Amygdala (tissue), 56 donors: ENCODE results near the gene NUBP2.

Experiments
- DNase-seq, 56 donors: peaks; one replicate each; lab custom pipeline; 2025; lab: John Stamatoyannopoulos, UW

NUBP2 gene

DNA sequence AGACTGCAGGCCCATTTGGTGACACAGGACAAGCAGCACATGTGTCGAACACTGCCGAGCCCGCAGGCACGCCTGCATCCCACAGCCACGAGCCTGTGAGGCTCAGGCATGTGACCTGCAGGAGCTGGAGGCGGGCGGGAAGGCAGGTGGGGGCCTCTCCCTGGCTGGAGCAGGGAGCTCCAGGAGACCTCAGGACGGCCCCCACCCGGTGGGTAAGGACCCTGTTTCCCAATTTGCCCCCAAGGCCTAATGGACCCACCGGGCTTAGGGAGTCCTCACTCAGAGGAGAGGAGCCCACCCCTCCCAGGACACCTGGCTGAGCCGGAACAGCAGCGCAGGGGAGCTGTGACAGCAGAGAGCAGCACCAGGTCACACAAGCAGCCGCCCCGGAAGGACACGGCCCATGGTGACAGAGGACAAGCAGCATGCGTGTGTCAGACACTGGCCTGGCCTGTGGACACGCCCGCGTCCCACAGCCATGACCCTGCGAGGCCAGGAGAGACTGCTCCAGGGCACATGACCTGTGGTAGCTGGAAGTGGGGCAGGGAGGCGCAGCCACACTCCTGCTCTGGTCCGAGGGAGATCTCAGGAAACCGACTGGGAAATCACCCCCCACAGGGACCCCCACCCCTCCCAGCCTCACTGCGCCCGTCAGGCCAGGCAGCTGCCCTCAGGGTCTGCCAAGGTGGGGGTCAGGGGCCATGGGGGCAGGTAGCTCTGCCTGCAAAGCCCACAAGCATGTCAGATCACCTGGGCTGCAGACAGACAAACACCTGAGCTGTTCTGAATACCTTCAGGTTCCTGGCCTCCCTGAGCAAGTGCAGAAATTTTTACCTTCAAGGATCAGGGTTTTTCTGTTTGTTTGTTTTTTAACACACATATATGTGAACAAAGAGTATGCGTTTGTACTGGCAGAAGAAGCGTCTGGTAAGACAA is 2.8 kb upstream of the NUBP2 start:
- no peak for DNase-seq

DNA sequence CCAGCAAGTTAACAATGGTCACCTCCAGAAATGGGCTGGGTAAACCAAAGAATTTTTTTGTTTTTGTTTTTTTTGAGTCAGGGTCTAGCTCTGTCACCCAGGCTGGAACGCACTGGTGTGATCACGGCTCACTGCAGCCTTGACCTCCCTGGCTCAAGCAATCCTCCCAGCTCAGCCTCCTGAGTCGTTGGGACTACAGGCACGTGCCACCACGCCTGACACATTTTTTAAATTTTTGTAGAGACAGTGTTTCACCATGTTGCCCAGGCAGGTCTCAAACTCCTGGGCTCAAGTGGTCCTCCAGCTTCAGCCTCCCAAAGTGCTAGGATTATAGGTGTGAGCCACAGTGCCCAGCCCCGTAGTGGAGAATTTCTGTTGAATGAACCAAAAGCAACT is 2.1 kb upstream of the NUBP2 start:
- DNase-seq = no peak

DNA sequence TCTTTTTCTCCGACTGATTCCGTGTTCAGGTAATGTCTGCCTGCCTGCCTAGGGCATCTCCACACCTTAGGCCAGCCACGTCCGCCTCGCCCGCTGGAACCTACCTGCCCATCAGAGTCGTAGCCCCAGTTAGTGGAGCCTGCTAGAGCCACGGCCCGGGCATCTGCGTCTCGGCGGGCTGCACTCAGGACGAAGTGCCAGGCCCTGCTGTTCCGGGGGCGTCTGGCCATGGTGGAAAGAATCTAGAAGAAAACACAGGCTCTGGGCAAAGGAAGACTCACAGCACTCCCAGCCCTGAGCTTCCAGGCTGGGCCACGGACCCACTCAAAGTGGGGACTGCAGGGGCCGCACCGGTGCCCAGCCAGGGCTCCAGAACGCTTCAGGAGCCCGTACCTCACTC is 1.5 kb upstream of the NUBP2 start:
- DNase-seq = no peak

DNA sequence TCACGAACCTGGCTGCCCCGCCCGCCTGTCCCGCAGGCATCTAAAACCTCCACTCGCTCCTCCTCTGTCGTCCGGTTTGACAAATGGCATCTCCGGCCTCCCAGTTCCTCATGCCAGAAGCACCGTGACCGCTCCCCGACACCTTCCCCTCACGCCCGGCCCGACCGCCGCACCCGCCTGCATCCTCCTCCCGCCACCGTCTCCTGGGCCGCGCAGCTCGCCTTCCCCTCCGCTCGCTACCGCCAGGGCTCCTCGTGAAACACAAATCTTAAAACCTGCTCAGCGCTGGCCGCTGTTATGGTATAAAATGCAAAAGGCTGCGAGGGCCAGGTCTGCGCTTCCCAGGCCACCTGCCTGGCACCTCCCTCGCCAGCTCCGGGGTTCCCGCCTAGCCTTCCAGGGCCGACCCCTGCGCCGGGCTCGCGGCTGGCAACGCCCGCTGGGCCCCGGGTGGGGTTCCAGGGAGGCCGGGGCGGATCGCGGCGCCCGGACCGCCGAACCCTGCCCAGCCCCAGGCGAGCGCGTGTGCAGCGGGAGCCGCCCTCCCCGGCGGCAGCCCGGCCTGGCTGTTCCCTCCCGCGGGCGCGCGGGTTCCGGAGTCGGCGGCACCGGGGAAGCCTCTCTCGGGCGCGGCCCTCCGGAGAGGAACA is 877 bp upstream of the NUBP2 start:
- DNase-seq = no peak

DNA sequence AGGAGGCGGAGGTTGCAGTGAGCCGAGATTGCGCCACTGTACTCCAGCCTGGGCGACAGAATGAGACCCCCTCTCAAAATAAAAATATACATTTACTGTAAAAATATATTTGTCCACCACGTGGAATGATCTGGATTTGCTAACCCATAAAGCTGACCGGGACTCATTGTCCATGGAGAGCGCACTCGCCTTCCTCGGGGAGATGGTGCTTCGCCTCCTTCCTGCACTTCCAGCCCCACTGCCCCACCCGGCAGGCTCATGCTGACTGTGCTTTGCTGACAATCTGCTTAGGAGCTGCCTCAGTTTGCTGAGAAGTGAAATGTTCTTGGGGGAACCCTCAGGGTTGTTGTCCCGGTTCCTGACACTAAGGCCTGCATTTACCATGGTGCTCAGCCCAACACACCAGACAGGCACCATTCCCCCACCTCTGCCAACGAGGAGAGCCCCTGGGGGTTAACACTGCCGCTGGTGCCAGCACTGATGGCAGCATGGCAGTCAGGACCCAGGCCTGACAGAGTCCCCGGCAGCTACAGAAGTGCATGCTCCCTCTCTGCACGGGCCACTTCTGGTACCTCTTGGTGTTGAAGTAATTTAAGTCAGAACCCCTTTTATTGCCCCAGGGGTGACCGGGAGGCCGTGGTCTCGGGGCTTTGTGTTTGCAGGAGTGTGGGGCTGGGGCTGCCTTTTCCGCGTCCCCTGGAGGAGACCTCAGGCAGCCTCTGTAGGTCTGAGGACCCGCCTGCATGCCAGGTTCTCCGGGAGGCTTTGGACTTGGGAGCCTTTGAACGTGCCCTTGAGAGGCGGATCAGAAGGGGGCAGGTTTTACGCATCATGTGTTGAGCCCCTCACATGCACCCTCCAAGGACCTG is 2.5 kb downstream of the NUBP2 start:
- DNase-seq = no peak

DNA sequence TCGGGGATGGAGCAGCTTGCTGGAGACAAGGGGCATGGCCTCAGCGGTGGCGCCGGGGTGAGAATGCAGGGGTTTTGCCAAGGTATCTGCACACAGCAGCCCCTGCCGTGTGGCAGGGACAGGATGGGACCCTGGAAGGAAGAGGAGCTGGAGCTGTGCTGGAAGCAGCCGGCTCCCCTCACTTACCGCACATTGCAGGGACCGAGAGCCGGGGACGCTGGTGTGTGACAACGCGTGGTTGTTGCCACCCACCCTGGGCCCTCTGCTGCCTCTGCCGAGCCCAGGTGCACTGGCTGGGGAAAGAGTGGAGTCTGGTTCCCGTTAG is 3.0 kb downstream of the NUBP2 start:
- DNase-seq = no peak

DNA sequence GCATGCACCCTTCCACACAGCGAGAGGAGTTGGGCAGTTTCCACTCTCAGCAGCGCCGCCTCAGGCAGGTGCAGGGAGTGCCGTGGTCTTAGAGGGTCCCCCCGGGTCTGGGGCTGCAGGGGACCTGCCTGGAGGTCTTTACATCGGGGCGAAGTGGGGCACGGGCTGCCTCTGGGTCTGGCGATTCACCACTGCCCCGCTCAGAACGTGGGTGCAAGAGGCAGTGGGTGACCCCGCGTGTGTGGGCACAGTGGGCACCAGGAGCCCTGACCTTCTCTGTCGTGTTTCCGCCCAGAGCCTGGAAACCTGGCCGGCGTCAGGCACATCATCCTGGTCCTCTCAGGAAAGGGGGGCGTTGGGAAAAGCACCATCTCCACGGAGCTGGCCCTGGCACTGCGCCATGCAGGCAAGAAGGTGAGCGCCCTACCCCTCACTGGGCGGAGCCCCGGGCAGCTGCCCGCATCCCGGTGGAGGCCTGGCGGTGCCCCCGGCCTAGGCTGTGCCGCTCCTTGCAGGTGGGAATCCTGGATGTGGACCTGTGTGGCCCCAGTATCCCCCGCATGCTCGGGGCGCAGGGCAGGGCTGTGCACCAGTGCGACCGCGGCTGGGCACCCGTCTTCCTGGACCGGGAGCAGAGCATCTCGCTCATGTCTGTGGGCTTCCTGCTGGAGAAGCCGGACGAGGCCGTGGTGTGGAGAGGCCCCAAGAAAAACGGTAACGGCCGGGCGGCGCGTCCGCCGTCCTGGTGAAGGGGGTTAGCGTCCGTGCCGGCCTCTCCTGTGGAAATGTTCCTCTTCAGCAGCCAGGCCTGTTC is 3.7 kb downstream of the NUBP2 start:
- no peak for DNase-seq

DNA sequence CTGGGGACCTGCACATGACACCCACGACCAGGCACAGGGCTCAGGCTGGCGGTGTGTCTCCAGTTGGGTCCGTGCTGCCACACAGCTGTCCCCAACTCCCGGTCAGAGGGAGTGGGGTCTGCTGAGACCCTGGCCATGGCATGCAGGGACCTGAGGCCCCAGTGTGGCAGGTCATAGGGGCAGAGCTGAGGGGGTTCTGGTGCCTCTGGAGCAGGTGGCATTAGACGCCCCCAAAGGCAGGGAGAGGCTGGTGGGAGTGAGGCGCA is 4.2 kb downstream of the NUBP2 start:
- DNase-seq = no peak

DNA sequence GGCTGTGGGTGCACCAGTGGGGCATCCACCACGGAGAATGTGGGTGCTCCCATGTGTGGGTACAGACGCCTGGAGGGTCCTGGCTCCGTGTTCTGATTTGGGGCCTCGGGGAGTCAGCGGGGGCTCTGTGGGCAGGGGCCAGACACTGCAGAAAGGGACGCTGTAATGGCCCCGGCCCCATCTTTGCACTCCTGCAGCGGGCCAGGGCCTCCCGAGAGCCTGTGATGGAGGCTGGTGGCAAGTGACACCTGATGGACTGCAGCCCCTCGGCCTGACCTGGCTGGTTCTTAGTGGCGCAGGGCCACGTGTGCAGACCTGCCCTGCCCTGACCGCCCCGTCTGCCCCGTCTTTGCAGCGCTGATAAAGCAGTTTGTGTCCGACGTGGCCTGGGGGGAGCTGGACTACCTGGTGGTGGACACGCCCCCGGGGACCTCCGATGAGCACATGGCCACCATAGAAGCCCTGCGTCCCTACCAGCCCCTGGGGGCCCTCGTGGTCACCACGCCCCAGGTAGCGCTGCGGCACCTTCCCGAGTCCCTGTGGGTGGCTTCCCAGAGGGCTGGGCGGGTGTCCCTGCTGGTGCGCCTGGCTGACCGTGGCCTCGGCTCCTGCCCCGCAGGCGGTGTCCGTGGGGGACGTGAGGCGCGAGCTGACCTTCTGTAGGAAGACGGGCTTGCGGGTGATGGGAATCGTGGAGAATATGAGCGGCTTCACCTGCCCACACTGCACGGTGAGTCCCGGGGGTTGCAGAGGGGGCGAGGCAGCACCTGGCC is 4.7 kb downstream of the NUBP2 start:
- no peak for DNase-seq

DNA sequence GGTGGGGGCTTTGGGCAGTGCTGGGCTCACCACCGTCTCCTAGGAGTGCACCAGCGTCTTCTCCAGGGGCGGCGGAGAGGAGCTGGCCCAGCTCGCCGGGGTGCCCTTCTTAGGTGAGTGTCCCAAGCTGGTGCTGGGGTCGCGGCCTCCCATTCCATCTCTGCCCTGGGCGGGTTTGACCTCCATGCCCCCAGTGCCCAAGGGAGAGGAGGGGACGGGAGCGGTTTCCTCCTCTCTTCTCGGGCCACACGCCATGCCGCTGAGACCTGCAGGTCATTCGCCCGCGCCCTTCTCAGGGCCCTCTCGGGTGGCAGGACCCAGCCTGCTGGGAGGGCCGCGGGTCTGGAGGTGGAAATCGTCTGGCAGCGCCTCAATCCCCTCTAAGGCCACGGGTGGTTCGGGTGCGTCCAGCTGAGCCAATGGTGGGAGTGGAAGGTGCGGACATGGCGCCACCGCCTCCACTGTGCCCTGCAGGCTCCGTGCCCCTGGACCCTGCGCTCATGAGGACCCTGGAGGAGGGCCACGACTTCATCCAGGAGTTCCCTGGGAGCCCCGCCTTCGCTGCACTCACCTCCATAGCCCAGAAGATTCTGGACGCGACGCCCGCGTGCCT is 5.4 kb downstream of the NUBP2 start:
- DNase-seq = no peak

DNA sequence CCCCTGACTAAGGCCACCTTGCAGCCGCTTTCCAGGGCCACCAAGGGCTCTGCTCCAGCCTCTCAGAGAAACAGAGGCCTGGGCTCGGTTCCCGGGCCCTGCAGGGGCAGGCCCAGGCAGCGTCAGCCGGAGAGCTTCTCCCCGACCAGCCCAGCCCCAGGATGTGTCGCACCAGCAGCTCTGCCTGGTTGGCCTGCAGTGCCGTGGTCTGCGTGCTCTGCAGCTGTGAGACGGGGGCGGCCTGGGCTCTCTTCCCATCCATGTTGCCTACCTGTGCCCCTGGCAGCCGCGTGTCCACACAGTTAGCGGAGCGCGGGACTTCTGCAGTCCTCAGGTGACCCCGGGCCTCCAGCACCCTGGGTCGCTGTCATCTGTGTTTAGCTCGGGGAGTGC is 5.9 kb downstream of the NUBP2 start:
- no peak for DNase-seq

DNA sequence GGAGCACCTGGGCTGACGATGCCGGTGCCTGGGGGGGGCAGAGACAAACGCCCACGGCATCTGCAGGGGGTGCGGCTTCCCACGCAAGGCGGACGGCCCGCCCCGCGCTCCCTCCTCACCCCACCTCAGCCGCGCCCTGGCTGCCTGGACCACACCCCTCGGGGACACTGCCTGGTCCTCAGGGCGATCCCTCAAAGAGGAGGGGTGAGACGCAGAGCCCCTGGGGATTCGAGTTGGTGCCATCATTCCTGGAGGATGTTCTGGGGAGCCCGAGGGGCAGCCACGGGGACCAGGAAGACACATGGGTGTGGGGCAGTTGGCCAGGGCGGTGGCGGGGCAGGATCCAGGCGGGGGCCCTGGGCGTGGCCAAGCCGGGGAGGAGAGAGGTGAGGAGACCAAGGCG is 6.9 kb downstream of the NUBP2 start:
- DNase-seq = no peak

DNA sequence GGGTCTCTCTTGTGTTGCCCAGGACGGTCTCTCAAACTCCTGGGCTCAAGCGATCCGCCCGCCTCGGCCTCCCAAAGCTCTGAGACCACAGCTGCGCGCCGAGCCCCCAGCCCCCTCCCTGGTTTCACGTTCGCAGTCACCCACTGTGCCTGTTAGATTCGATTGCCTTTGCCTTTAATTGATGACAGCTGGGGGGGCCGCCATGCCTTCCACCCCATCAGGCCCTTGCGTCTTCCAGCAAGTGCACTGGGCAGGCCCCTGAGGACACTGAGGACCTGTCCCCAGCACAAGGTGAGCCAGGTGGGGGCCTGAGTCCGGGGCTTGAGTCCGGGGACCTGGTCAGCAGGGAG is 7.5 kb downstream of the NUBP2 start:
- DNase-seq = no peak

DNA sequence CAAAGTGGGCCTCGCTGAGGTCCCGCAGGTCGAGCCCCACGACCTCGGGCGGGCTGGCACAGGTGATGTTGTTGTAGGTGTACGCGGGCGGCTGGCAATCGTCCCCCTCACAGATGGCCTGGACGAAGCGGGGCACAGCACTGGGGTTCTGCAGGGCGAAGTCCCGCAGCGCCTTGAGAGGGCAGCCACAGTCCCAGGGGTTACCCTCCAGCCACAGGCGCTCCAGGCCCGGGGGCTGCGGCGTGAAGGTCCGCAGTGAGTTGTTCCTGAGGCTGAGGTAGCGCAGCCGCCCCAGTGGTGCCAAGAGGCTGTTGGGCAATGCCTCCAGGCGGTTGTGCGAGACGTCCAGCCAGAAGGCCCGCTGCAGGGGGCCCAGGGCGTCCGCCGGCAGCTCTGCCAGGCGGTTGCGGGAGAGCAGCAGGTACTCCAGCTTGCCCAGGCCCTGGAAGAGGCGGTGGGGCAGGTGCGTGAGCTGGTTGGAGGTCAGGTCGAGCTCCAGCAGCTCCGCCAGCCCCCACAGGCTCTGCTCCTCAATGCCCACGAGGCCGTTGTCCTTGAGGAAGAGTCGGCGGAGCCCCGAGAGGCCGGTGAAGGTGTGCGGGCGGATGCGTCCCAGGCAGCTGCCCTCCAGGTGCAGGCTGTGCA is 8.0 kb downstream of the NUBP2 start:
- no peak for DNase-seq

DNA sequence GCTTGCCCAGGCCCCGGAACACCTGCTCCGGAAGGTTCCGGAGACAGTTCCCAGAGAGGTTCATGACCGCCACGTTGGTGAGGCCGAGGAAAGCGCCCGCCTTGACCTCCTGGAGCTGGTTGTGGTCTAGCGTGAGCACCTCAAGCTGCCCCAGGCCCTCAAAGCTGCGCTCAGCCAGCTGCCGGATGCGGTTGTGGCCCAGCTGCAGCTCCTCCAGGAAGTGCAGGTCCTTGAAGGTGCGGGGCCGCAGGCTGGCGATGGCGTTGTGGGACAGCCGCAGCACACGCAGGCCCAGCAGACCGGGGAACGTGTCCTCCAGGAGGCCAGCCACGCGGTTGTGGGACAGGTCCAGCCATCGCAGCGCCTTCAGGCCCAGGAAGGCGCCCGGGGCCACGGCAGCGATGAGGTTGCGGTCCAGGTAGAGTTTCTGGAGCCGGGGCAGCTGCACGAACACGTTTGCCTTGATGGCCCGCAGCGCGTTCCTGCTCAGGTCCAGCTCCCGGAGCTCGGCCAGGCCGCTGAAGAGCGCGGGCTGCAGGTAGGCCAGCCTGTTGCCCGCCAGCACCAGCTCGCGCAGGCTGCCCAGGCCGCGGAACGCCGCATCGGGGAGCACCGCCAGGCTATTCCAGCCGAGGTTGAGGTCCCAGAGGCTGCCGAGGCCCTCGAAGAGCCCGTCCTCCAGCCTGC is 8.6 kb downstream of the NUBP2 start:
- DNase-seq = no peak

DNA sequence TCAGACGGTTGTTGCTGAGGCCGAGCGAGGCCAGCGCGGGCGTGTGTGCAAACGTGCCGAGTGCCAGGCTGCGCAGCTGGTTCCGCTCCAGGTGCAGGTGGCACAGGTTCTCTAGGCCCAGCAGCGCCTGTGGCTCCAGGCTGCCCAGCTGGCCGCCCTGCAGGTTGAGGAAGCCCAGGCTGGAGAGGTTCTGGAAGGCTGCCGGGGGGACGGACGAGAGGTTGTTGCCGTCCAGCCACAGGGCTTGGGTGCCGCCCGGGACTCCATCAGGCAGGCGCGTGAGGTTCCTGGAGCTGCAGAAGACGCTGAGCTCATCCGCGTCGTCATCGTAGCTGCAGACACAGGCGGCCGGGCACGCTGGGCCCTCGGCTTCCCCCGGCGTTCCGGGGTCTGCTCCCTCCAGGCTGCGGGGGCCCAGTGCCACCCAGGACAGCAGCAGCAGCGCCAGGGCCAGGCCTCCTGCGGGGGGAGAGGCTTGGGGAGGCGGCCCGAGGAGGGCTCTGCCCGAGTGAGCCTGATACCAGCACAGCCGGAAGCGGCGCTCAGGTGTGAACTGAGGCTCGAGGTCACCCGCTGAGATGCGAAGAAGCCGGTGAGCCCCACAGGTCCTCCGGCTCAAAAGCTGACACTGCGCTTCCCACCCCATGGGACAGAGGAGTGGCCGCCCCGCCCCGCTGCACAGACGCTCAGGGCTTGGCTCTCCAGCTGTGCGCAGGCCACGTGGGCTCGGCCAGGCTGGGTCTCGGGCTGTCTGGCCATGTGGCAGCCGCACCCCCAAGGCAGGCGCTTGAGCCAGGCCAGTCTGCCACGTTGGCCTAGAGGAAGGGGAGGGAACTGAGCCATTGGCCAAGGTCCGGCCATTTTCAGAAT is 9.4 kb downstream of the NUBP2 start:
- DNase-seq = no peak

DNA sequence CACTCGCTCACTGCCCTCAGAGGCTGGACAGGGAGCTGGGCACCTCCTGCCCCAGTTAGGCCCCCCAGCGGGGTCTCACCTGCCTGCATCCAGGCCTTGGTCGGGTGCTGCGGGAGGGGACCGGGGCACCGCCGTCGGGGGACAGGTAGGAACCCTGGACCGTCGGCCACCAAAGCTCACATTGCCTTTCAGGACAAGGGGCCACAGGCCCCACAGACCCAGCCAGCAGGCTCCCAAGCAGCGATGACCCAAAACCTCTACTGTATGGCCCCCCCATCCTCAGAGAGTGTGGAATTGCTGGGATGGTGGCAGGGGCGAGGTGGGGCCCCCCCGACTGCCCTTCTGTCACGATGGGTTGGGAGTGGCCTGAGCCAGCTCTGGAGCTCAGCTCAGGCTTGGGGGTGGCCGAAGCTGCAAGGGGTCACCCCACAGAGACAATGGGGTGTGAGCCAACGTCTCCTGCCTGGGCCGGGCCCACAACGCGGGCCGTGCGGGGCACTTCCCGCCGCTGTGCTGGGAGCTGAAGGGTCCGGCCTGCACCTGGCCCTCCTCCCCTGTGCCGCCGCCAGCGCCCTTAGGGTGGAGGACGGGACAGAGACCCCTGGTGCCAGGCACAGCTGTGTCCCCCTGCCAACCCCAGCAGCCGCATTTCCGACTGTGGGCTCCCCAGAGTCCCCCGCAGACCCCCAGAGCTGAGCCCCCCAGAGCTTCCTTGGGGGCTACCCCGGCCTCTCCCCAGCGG is 10.2 kb downstream of the NUBP2 start:
- DNase-seq = no peak
